ENCODE data around the gene RHBDL2.
"Not testable (repeated sequence)": the region's sequence is repeated elsewhere in the genome, so short reads cannot be mapped to it uniquely, and the experiment has no call there.

RHBDL2 gene

GRCh38 chr1:38941527-38942019, at the start of gene RHBDL2:
Gene RHBDL2, minus strand, starts transcription at chr1:38941830. Its CDS starts 22,618 bp downstream, at chr1:38919212.
- TF ChIP-seq, protein P1, sequence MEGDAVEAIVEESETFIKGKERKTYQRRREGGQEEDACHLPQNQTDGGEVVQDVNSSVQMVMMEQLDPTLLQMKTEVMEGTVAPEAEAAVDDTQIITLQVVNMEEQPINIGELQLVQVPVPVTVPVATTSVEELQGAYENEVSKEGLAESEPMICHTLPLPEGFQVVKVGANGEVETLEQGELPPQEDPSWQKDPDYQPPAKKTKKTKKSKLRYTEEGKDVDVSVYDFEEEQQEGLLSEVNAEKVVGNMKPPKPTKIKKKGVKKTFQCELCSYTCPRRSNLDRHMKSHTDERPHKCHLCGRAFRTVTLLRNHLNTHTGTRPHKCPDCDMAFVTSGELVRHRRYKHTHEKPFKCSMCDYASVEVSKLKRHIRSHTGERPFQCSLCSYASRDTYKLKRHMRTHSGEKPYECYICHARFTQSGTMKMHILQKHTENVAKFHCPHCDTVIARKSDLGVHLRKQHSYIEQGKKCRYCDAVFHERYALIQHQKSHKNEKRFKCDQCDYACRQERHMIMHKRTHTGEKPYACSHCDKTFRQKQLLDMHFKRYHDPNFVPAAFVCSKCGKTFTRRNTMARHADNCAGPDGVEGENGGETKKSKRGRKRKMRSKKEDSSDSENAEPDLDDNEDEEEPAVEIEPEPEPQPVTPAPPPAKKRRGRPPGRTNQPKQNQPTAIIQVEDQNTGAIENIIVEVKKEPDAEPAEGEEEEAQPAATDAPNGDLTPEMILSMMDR (IDR thresholded peaks at IDR 0.05; ENCODE audit: low read depth, low read length, missing control alignments): no peak
- DNase-seq (ENCODE audit: extremely low read depth, low read depth): no peak
- no peak within 1 kb of the TSS for H3K4me3 ChIP-seq (replicated peaks; ENCODE audit: low read depth, low read length)

DNA sequence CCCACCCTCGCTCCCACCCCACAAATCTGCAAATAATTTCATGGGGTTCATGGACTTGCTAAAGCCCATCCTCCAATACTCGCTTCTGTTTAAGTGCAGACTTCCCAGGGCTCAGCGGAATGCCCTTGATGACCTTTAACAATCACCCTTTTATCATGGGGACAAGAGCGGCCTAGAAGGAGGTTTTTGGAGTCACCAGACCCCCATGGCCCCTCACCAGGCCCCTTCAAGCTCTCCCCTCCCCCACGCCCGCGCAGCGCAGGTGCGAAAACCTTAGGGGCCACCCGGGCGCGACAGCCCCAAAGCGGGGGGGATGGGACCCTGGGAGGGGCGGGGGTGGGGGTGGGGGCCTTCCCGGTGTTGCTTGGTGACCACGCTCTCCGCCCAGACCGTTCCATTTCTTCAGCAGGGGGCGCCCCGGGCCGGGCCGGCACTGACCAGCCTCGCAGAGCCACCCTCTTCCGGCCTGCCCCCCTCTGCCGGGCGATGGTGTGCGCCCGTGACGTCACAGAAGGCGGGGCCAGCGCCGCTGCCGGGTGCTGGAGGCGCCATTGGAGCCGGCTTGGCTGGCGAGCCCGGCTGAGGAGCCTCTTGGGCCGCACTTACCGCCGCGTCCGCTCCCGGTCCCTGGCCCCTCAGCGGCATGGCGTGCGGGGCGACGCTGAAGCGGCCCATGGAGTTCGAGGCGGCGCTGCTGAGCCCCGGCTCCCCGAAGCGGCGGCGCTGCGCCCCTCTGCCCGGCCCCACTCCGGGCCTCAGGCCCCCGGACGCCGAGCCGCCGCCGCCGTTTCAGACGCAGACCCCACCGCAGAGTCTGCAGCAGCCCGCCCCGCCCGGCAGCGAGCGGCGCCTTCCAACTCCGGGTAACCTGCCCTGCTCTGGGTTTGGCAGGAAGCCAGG, 49.4 kb upstream of the RHBDL2 start, which contains the start of gene AKIRIN1:
Gene AKIRIN1, plus strand, starts transcription at position 539 of the 900 bp plus-strand sequence. Its CDS starts 105 bp downstream, at position 644.
- TF ChIP-seq, protein P1 (IDR thresholded peaks at IDR 0.05; ENCODE audit: low read depth, low read length, missing control alignments): no peak
- DNase-seq (ENCODE audit: extremely low read depth, low read depth): peak; percentile 85
- peak within 1 kb of the TSS; percentile 57 for H3K4me3 ChIP-seq (replicated peaks; ENCODE audit: low read depth, low read length)

- DNase-seq (ENCODE audit: extremely low read depth, low read depth): no peak
- peak overlapping the region; percentile 57 for H3K4me3 ChIP-seq (replicated peaks; ENCODE audit: low read depth, low read length)
- TF ChIP-seq, protein P1 (IDR thresholded peaks at IDR 0.05; ENCODE audit: low read depth, low read length, missing control alignments): no peak
Measured at GRCh38 chr1:38990386-38990737, 48.7 kb upstream of the RHBDL2 start.

GRCh38 chr1:38989979-38990378, 48.3 kb upstream of the RHBDL2 start:
- no peak for DNase-seq (ENCODE audit: extremely low read depth, low read depth)
- H3K4me3 ChIP-seq (replicated peaks; ENCODE audit: low read depth, low read length): no peak overlapping the region
- TF ChIP-seq, protein P1 (IDR thresholded peaks at IDR 0.05; ENCODE audit: low read depth, low read length, missing control alignments): no peak

DNA sequence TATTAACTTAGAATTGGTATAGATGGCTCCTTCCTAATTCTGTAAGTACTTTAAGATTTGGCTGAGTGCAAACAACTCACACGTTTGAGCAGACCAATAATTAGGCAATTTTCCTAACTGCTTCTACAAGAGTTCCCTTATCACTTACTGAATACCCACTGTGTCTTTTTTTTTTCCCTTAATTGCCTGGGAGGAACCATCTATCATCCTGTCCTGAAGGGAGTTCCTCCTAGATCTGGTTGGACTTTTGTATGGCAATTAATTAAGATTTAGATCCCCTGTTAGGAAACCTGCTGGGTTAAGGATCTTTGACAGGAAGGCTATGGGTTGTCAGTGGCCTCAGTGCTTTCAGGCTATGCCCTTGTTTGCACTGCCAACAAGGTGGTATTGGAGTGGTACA, 37.8 kb upstream of the RHBDL2 start:
- not testable (repeated sequence) for DNase-seq (ENCODE audit: extremely low read depth, low read depth); H3K4me3 ChIP-seq (replicated peaks; ENCODE audit: low read depth, low read length)

DNA sequence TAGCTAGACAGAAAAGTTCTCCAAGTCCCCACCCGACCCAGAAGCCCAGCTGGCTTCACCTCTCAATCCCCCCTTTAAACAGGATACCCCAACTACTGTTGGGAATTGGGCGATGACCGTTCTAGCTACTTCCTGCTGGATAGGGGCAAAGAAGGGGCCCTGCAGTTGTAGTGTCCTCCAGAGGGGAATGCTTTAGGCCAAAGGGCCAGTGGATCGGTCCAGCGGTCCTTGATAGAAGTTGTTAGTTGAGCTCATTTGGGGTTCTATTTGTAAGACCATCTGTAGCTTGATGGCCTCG, 36.6 kb upstream of the RHBDL2 start:
- not testable (repeated sequence) for H3K4me3 ChIP-seq (replicated peaks; ENCODE audit: low read depth, low read length); DNase-seq (ENCODE audit: extremely low read depth, low read depth)

DNA sequence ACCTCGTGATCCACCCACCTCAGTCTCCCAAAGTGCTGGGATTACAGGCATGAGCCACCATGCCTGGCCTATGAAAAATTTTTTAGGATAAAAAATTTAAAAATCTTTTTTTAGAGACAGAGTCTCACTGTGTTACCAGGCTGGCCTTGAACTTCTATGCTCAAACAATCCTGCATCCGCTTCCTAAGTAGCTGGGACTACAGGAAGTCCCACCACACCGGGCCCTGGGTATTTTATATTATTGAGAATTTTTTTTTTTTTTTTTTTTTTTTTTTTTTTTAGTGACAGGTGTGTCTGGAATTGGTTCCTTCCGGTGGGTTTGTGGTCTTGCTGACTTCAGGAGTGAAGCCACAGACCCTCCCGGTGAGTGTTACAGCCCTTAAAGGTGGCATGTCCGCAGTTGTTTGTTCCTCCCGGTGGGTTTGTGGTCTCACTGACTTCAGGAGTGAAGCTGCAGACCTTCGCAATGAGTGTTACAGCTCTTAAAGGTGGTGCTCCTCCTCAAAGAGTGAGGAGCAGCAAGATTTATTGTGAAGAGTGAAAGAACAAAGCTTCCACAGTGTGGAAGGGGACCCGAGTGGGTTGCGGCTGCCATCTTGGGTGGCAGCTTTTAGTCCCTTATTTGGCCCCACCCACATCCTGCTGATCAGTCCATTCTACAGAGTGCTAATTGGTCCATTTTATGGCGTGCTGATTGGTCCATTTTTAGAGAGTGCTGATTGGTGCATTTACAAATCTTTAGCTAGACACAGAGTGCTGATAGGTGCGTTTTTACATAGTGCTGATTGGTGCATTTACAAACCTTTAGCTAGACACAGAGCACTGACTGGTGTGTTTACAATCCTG, 36.0 kb upstream of the RHBDL2 start:
- H3K4me3 ChIP-seq (replicated peaks; ENCODE audit: low read depth, low read length); DNase-seq (ENCODE audit: extremely low read depth, low read depth): not testable (repeated sequence)

DNA sequence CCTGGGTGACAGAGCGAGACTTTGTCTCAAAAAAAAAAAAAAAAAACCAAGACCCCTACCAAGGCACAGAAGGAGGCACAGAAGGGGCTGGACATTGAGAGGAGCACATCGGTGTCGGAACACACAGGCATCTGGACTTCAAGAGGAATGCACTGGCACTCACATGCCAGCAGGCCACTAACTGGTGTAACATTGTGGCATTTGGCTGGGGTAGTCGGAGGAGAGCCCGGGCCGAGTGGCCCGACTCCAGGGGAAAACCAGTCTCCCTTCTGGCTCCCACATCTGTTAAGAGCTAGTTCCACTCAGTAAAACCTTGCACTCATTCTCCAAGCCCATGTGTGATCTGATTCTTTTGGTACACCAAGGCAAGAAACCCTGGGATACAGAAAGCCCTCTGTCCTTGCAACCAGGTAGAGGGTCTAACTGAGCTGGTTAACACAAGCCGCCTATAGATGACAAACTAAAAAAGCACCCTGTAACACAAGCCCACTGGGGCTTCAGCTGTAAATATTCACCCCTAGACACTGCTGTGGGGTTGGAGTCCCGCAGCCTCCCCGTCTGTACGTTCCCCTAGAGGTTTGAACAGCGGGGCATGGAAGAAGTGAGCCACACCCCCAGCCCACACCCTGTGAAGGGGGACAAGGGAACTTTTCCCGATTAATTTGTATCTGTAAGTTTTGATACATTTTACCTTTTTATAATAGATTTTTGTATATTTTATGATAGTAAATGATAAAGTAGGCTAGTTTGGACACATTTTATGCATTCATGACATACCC, 32.2 kb upstream of the RHBDL2 start:
- no peak for DNase-seq (ENCODE audit: extremely low read depth, low read depth)
- TF ChIP-seq, protein P1 (IDR thresholded peaks at IDR 0.05; ENCODE audit: low read depth, low read length, missing control alignments): no peak
- H3K4me3 ChIP-seq (replicated peaks; ENCODE audit: low read depth, low read length): no peak overlapping the region

GRCh38 chr1:38973145-38973544, 31.5 kb upstream of the RHBDL2 start:
- not testable (repeated sequence) for DNase-seq (ENCODE audit: extremely low read depth, low read depth); H3K4me3 ChIP-seq (replicated peaks; ENCODE audit: low read depth, low read length)

All from HFF-Myc (cell line).